COLO668 (cell line): ENCODE results near the gene ZNF789.
A peak's percentile ranks its signal among the peaks of the same experiment; 100 is the strongest.
"Not testable (repeated sequence)": the region's sequence is repeated elsewhere in the genome, so short reads cannot be mapped to it uniquely, and the experiment has no call there.

Experiments used
- DNase-seq: peaks from one replicate; lab custom pipeline; 2025; ENCODE audit not compliant: unreplicated experiment; lab: John Stamatoyannopoulos, UW

ZNF789 gene

GRCh38 chr7:99501236-99501635 lies 28.5 kb downstream of the ZNF789 start:
- not testable (repeated sequence) for DNase-seq

- no peak for DNase-seq
These were observed 31.6 kb downstream of the ZNF789 start for GRCh38 chr7:99504281-99504602.

DNA sequence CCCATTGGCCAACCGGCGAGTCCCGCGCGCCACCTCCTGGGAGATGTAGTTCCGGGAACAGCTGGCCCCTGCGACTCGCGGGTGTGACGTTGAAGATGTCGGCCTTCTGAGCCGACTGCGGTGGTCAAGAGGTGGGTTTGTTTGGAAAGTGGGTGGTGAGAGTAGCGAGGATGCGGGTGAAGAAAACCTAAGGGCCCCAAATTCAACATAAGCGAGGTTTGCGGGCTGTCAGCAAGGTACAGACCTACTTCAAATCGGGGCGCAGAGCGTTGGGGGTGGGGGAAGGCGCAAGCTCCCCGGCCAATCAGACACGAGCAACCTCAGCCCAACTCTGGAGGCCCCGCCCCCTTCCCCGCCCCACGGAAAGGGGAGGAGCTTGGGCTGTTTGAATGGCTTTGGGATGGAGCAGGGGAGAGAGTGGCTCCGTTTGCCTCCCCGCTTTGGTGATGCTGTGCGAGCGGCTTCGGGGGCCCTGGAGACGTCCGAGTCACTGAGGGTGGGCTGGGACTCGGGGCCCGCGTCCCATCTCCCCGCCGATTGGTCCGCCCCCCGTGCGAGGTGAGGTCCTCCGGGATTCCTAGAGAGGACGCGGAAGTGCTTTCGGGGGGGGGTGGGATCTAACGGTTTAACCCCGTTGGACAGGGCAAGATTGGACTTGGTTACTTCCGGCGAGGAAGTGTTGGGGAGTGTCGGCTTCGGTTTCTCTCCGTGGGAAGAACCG lies 32.1 kb downstream of the ZNF789 start, which contains the start of gene ZKSCAN5:
Gene ZKSCAN5 (plus strand): TSS at position 60 of the 721 bp plus-strand sequence. CDS start 1,383 bp downstream, outside the sequence.
- DNase-seq, result peak; percentile 97

DNA sequence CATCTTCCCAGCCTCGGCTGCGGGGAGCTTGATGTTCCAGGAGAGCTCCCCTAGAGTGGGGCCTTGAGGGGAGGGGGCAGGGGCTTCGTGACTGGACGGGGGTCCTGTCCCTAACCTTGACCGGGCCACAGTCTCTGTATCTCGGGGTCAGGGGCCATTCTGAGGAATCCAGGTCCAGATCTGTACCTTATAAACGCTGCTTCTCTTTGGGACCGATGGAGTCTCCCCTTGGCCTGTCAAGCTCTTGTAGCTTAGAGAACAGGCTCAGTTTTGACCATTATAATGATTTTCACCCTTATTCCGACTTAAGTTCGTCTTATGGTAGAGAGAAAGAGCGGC lies 32.6 kb downstream of the ZNF789 start:
- DNase-seq, result no peak

DNA sequence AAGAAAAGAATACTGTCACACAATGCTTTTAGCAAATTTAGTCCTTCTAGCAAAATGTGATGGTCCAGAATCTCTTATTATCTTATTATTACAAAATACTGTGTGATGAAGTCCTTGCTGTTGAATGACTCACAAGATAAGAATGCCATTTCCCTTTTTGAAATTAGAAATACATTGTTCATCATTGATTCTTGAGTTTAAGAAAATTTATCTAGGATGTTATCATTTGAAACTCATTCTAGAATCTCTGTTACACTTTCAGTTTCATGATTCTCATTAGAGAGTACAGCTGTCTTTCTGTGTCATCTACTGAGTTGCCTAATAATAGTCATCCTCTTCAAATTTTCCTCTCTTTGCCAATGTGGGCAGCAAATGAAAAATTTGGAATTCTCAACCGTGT lies 41.4 kb downstream of the ZNF789 start:
- DNase-seq, result no peak

- DNase-seq, result no peak
These were observed 48.7 kb downstream of the ZNF789 start for GRCh38 chr7:99521399-99521798.

DNA sequence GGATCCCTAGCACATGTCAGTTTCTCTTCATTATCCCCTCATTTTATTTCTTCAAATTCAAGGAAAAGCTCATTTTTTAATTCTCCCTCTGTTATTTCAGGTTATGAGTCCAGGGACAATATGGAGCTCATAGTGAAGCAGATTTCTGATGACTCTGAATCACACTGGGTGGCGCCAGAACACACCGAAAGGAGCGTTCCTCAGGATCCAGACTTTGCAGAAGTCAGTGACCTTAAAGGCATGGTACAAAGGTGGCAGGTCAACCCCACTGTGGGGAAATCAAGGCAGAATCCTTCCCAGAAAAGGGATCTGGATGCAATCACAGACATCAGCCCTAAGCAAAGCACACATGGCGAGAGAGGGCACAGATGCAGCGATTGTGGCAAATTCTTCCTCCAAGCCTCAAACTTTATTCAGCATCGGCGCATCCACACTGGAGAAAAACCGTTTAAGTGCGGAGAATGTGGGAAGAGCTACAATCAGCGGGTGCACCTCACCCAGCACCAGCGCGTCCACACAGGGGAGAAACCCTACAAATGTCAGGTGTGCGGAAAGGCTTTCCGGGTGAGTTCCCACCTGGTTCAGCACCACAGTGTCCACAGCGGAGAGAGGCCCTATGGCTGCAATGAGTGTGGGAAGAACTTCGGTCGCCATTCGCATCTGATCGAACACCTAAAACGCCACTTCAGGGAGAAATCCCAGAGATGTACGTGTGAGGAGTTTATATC lies 53.2 kb downstream of the ZNF789 start:
- DNase-seq, result no peak

- DNase-seq, result no peak
These were observed 58.7 kb downstream of the ZNF789 start for GRCh38 chr7:99531354-99531765.

DNA sequence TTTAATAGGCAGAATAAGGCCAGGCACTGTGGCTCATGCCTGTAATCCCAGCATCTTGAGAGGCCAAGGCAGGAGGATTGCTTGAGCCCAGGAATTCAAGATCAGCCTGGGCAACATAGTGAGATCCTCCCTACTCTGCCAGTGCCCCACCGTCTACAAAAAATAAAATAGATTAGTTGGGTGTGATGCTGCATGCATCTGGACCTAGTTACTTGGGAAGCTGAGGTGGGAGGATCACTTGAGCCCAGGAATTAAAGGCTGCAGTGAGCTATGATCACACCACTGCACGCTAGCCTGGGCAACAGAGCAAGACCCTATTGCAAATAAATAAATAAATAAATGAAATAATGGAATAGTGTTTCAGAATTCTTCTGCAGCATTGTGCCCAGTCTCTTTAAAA lies 63.0 kb downstream of the ZNF789 start:
- no peak for DNase-seq
